Tibial artery (tissue), 4 donors: ENCODE measurements around the gene SIGLEC7.

ENCODE experiments used
- DNase-seq, 2 donors: peaks; one replicate each; pipeline ENCODE4 v3.0.0-alpha.2; 2019
- H3K27ac ChIP-seq, 2 donors: fragments of 200-600 bp; sonication (generic) in 1 of 2; 1 replicate in 1 of 2; 2 replicates in 1 of 2; pipeline ENCODE4 v1.5.1; 2018 to 2019; ENCODE audit warnings: mild to moderate bottlenecking in 1 of 2
- H3K27me3 ChIP-seq, 2 donors: fragments of 200-600 bp; sonication (generic) in 1 of 2; one replicate each; pipeline versions ENCODE4 v1.5.1 to v1.6.0; 2016 to 2019
- H3K36me3 ChIP-seq, 3 donors: fragments of 200-600 bp; sonication (generic) in 2 of 3; one replicate each; pipeline ENCODE4 v1.5.1; 2016 to 2019; ENCODE audit warnings: mild to moderate bottlenecking in 2 of 3
- H3K4me1 ChIP-seq, 4 donors: fragments of 200-600 bp; sonication (generic) in 2 of 4; 1 replicate in 3 of 4; 2 replicates in 1 of 4; pipeline ENCODE4 v1.5.1; 2016 to 2019
- H3K4me3 ChIP-seq, 2 donors: fragments of 200-600 bp; sonication (generic) in 1 of 2; 1 replicate in 1 of 2; 2 replicates in 1 of 2; pipeline ENCODE4 v1.5.1; 2018 to 2019; ENCODE audit warnings: mild to moderate bottlenecking in 2 of 2
- H3K9me3 ChIP-seq, 3 donors: fragments of 200-600 bp; sonication (generic) in 1 of 3; one replicate each; pipeline ENCODE4 v1.5.1; 2016 to 2019
- CTCF ChIP-seq, 2 experiments: fragments of 200-600 bp in 1 of 2; fragments of 450-650 bp in 1 of 2; IDR thresholded peaks; one replicate each; pipeline ENCODE4 v1.5.1; 2017 to 2019; ENCODE audit warnings: antibody characterized with exemption in 2 of 2, mild to moderate bottlenecking in 1 of 2, moderate library complexity in 1 of 2
- intact Hi-C: fragments of 100-400 bp; cut with DNase I; formaldehyde crosslinking; loops from one replicate; pipeline ENCODE4 v1.15.0; 2023; ENCODE audit warnings: low total_unique reads

The SIGLEC7 gene

GRCh38 chr19:51172223-51172622, 30.1 kb downstream of the SIGLEC7 start:
- Histone ChIP-seq H3K27me3 (peaks cover 0 to 25% of the 10 kb centered on the region in 2 donors), H3K36me3 (no peaks in the 10 kb centered on the region), H3K4me1 (no peaks in the 10 kb centered on the region), H3K4me3 (no peak overlapping the region), H3K9me3 (no peaks in the 10 kb centered on the region), H3K27ac (no peak overlapping the region)
- no peak for TF ChIP-seq CTCF (IDR thresholded peaks at IDR 0.05)
- intact Hi-C loops: no loop called here
- no peak for DNase-seq

- H3K4me1 ChIP-seq: no peaks in the 10 kb centered on the region
- no peak for DNase-seq
- no peaks in the 10 kb centered on the region for H3K9me3 ChIP-seq
- no peak for TF ChIP-seq CTCF (IDR thresholded peaks at IDR 0.05)
- no peaks in the 10 kb centered on the region for H3K36me3 ChIP-seq
- peaks cover 0 to 15% of the 10 kb centered on the region in 2 donors for H3K27me3 ChIP-seq
- H3K27ac ChIP-seq: no peak overlapping the region
- H3K4me3 ChIP-seq: no peak overlapping the region
- intact Hi-C loops: no loop called here
Measured at GRCh38 chr19:51173681-51174080, 31.6 kb downstream of the SIGLEC7 start.

- Histone ChIP-seq H3K4me3 (no peak overlapping the region), H3K27ac (no peak overlapping the region), H3K9me3 (peaks cover 0 to 7% (median 0%) of the 10 kb centered on the region in 3 donors), H3K27me3 (peaks cover 0 to 15% of the 10 kb centered on the region in 2 donors), H3K4me1 (no peaks in the 10 kb centered on the region), H3K36me3 (no peaks in the 10 kb centered on the region)
- no peak for DNase-seq
- intact Hi-C loops: no loop called here
- TF ChIP-seq CTCF (IDR thresholded peaks at IDR 0.05): no peak
Measured at GRCh38 chr19:51179256-51179655, 37.2 kb downstream of the SIGLEC7 start.

- H3K27ac ChIP-seq: no peak overlapping the region
- no peak overlapping the region for H3K4me3 ChIP-seq
- TF ChIP-seq CTCF (IDR thresholded peaks at IDR 0.05): no peak
- intact Hi-C loops: no loop called here
- peaks cover 0 to 7% (median 0%) of the 10 kb centered on the region in 3 donors for H3K9me3 ChIP-seq
- no peak for DNase-seq
- peaks cover 0 to 30% of the 10 kb centered on the region in 2 donors for H3K27me3 ChIP-seq
- no peaks in the 10 kb centered on the region for H3K4me1 ChIP-seq
- H3K36me3 ChIP-seq: no peaks in the 10 kb centered on the region
Measured at GRCh38 chr19:51181377-51181912, 39.3 kb downstream of the SIGLEC7 start.

- H3K4me3 ChIP-seq: no peak overlapping the region
- H3K4me1 ChIP-seq: no peaks in the 10 kb centered on the region
- no peak overlapping the region for H3K27ac ChIP-seq
- peaks cover 0 to 7% (median 0%) of the 10 kb centered on the region in 3 donors for H3K9me3 ChIP-seq
- TF ChIP-seq CTCF (IDR thresholded peaks at IDR 0.05): no peak
- H3K27me3 ChIP-seq: peaks cover 0 to 30% of the 10 kb centered on the region in 2 donors
- no peak for DNase-seq
- no peaks in the 10 kb centered on the region for H3K36me3 ChIP-seq
- intact Hi-C loops: no loop called here
Measured at GRCh38 chr19:51181913-51182419, 39.9 kb downstream of the SIGLEC7 start.
